WTC11 (cell line): Measurements from ENCODE around the gene CCDC116. TPM values are rescaled to one million over a fixed set of nuclear protein-coding genes. Genes with fewer than 3 reads are reported as not detected.

ENCODE experiments used
- ATAC-seq: fragments of 200-7000 bp; cut with Tn5 transposase; 2 replicates; pipeline ENCODE4 v1.10.0; 2021; ENCODE audit warnings: mild to moderate bottlenecking, moderate library complexity
- CTCF ChIA-PET: fragments of 300-600 bp; sonication (Branson Sonifier 250); formaldehyde crosslinking; loops from one replicate; lab custom pipeline; 2021; ENCODE audit warnings: antibody characterized with exemption; lab: Charles Lee
- POLR2A ChIA-PET: fragments of 350-600 bp; sonication (Branson Sonifier 250); formaldehyde crosslinking; loops from one replicate; lab custom pipeline; 2021; ENCODE audit warnings: antibody characterized with exemption; lab: Charles Lee
- DNase-seq: peaks from one replicate; pipeline ENCODE4 v3.0.0; 2021; ENCODE audit warnings: low spot score
- H3K27ac Mint-ChIP-seq: 2 replicates; pipeline ENCODE4 v1.8.0; 2021; ENCODE audit warnings: mixed read lengths
- H3K27me3 Mint-ChIP-seq: 2 replicates; pipeline ENCODE4 v1.8.0; 2021; ENCODE audit warnings: low read depth, mild to moderate bottlenecking, moderate library complexity, mixed read lengths
- H3K36me3 Mint-ChIP-seq: 2 replicates; pipeline ENCODE4 v1.8.0; 2021; ENCODE audit warnings: mixed read lengths
- H3K4me1 Mint-ChIP-seq: 2 replicates; pipeline ENCODE4 v1.8.0; 2022; ENCODE audit warnings: mixed read lengths
- H3K4me3 Mint-ChIP-seq: 2 replicates; pipeline ENCODE4 v1.8.0; 2021; ENCODE audit warnings: mild to moderate bottlenecking, moderate library complexity, mixed read lengths
- H3K9me3 Mint-ChIP-seq: 2 replicates; pipeline ENCODE4 v1.8.0; 2021; ENCODE audit warnings: mixed read lengths
- ATF1 ChIP-seq: sonication (generic); formaldehyde crosslinking; IDR thresholded peaks from 2 replicates; pipeline ENCODE4 v1.8.1; 2023; ENCODE audit warnings: mild to moderate bottlenecking, moderate library complexity, missing genetic modification reagents
- CBFB ChIP-seq: sonication (generic); formaldehyde crosslinking; IDR thresholded peaks from 2 replicates; pipeline ENCODE4 v1.8.1; 2022; ENCODE audit warnings: mild to moderate bottlenecking, low read depth, missing genetic modification reagents
- CREM ChIP-seq: sonication (generic); formaldehyde crosslinking; IDR thresholded peaks from 2 replicates; pipeline ENCODE4 v1.8.1; 2022; ENCODE audit warnings: mild to moderate bottlenecking, missing genetic modification reagents, moderate library complexity
- E2F5 ChIP-seq: sonication (generic); formaldehyde crosslinking; IDR thresholded peaks from 2 replicates; pipeline ENCODE4 v1.8.1; 2022; ENCODE audit warnings: mild to moderate bottlenecking, moderate library complexity, missing genetic modification reagents
- ETV6 ChIP-seq: sonication (generic); formaldehyde crosslinking; IDR thresholded peaks from 2 replicates; pipeline ENCODE4 v1.8.1; 2022; ENCODE audit warnings: mild to moderate bottlenecking, missing genetic modification reagents
- FOXJ3 ChIP-seq: sonication (generic); formaldehyde crosslinking; IDR thresholded peaks from 2 replicates; pipeline ENCODE4 v1.9.0; 2021; ENCODE audit warnings: missing genetic modification reagents, mild to moderate bottlenecking, borderline replicate concordance
- FOXP4 ChIP-seq: sonication (generic); formaldehyde crosslinking; IDR thresholded peaks from 2 replicates; pipeline ENCODE4 v1.8.0; 2022; ENCODE audit warnings: mild to moderate bottlenecking, missing genetic modification reagents
- NR2C2 ChIP-seq: sonication (generic); formaldehyde crosslinking; IDR thresholded peaks from 2 replicates; pipeline ENCODE4 v1.8.0; 2022; ENCODE audit warnings: mild to moderate bottlenecking, missing genetic modification reagents
- OVOL2 ChIP-seq: fragments of 250-450 bp; sonication (Bioruptor Pico); IDR thresholded peaks from 2 replicates; pipeline ENCODE4 v1.9.0; 2021; ENCODE audit warnings: mild to moderate bottlenecking, borderline replicate concordance
- PRDM15 ChIP-seq: sonication (generic); formaldehyde crosslinking; IDR thresholded peaks from 2 replicates; pipeline ENCODE4 v1.8.0; 2022; ENCODE audit warnings: missing genetic modification reagents
- SMAD4 ChIP-seq: sonication (generic); formaldehyde crosslinking; IDR thresholded peaks from 2 replicates; pipeline ENCODE4 v1.8.0; 2022; ENCODE audit warnings: mild to moderate bottlenecking, missing genetic modification reagents
- TEAD1 ChIP-seq: sonication (generic); formaldehyde crosslinking; IDR thresholded peaks from 2 replicates; pipeline ENCODE4 v1.8.0; 2022; ENCODE audit warnings: mild to moderate bottlenecking, missing genetic modification reagents
- TEAD4 ChIP-seq: sonication (generic); formaldehyde crosslinking; IDR thresholded peaks from 2 replicates; pipeline ENCODE4 v1.8.0; 2022; ENCODE audit warnings: mild to moderate bottlenecking, missing genetic modification reagents
- USF1 ChIP-seq: sonication (generic); formaldehyde crosslinking; IDR thresholded peaks from 2 replicates; pipeline ENCODE4 v1.8.0; 2022; ENCODE audit warnings: mild to moderate bottlenecking, missing genetic modification reagents
- ZNF121 ChIP-seq: sonication (generic); formaldehyde crosslinking; IDR thresholded peaks from 2 replicates; pipeline ENCODE4 v1.8.0; 2023; ENCODE audit warnings: missing genetic modification reagents
- ZNF219 ChIP-seq: sonication (generic); formaldehyde crosslinking; IDR thresholded peaks from 2 replicates; pipeline ENCODE4 v1.8.0; 2023; ENCODE audit warnings: missing genetic modification reagents, mild to moderate bottlenecking, borderline replicate concordance
- ZNF263 ChIP-seq: sonication (generic); formaldehyde crosslinking; IDR thresholded peaks from 2 replicates; pipeline ENCODE4 v1.8.1; 2022; ENCODE audit warnings: low read depth, mild to moderate bottlenecking, moderate library complexity, missing genetic modification reagents
- ZNF416 ChIP-seq: fragments of 250-450 bp; sonication (Bioruptor Pico); IDR thresholded peaks from 2 replicates; pipeline ENCODE4 v1.9.0; 2021; ENCODE audit warnings: mild to moderate bottlenecking, inconsistent platforms
- ZNF671 ChIP-seq: fragments of 250-450 bp; sonication (Bioruptor Pico); IDR thresholded peaks from 2 replicates; pipeline ENCODE4 v1.8.0; 2021; ENCODE audit warnings: mild to moderate bottlenecking
- total RNA-seq: library from RNA; stranded (reverse); gene quantifications from 3 replicates; pipeline ENCODE4 v1.2.3, GENCODE V29; 2021

Gene CCDC116
- total RNA-seq, 1 experiment from 2014 or later, result 0.57 TPM

GRCh38 chr22:21672107-21672629, 39.6 kb downstream of the CCDC116 start (continued):
- TF ChIP-seq FOXP4 (CRISPR knock-in tag), result no peak
- no peak for TF ChIP-seq ZNF416 (CRISPR knock-in tag)
- no peak for TF ChIP-seq SMAD4 (CRISPR knock-in tag)
- no peak for TF ChIP-seq ATF1 (CRISPR knock-in tag)
- no peak for TF ChIP-seq TEAD4
- TF ChIP-seq ZNF219 (CRISPR knock-in tag), result no peak
- TF ChIP-seq, all 79 proteins: peak for 0

- ATAC-seq, result no peak
- Mint-ChIP-seq H3K4me1 (peaks cover 3% of the 10 kb centered on the region; the same call in 1 of the 2 replicates), H3K36me3 (peaks cover 74% of the 10 kb centered on the region)
Observed at GRCh38 chr22:21673534-21674321, 41.2 kb downstream of the CCDC116 start.

GRCh38 chr22:21674638-21675245, 42.2 kb downstream of the CCDC116 start:
- CTCF ChIA-PET, result no interaction called here
- DNase-seq (no peak), ATAC-seq (no peak)
- POLR2A ChIA-PET, result no interaction called here
- H3K36me3 Mint-ChIP-seq, result peaks cover 74% of the 10 kb centered on the region
- TF ChIP-seq TEAD1 (CRISPR knock-in tag) (no peak), ZNF121 (CRISPR knock-in tag) (no peak), ZNF263 (CRISPR knock-in tag) (no peak), PRDM15 (CRISPR knock-in tag) (no peak), E2F5 (no peak), FOXJ3 (CRISPR knock-in tag) (no peak), OVOL2 (CRISPR knock-in tag) (no peak), NR2C2 (CRISPR knock-in tag) (no peak), ZNF671 (CRISPR knock-in tag) (no peak), CREM (CRISPR knock-in tag) (no peak)
- H3K4me1 Mint-ChIP-seq, result no peaks in the 10 kb centered on the region
- no peaks in the 10 kb centered on the region for H3K27me3 Mint-ChIP-seq
- H3K4me3 Mint-ChIP-seq, result no peak overlapping the region
- no peaks in the 10 kb centered on the region for H3K9me3 Mint-ChIP-seq
- H3K27ac Mint-ChIP-seq, result no peak overlapping the region

More at GRCh38 chr22:21673534-21674321, 41.2 kb downstream of the CCDC116 start:
- Mint-ChIP-seq H3K4me3 (no peak overlapping the region), H3K9me3 (no peaks in the 10 kb centered on the region), H3K27me3 (no peaks in the 10 kb centered on the region), H3K27ac (no peak overlapping the region)
- ChIA-PET CTCF (no interaction called here), POLR2A (no interaction called here)
- DNase-seq, result no peak
- no peak for TF ChIP-seq USF1
- no peak for TF ChIP-seq CBFB
- no peak for TF ChIP-seq ETV6 (CRISPR knock-in tag)
- no peak for TF ChIP-seq ZNF121 (CRISPR knock-in tag)
